KOPT-K1 (cell line): ENCODE results near the gene TTLL1.
"Not testable (repeated sequence)": the region's sequence is repeated elsewhere in the genome, so short reads cannot be mapped to it uniquely, and the experiment has no call there.

Experiments used
- H3K27ac ChIP-seq: fragments of 200-600 bp; sonication (generic); 2 replicates; pipeline ENCODE4 v1.5.1; 2016; ENCODE audit warnings: antibody characterized with exemption, mild to moderate bottlenecking, low read depth, low read length; ENCODE audit not compliant: poor library complexity, severe bottlenecking
- H3K36me3 ChIP-seq: fragments of 200-600 bp; sonication (generic); 2 replicates; pipeline ENCODE4 v1.5.1; 2017; ENCODE audit warnings: antibody characterized with exemption, mild to moderate bottlenecking, low read length, moderate library complexity; ENCODE audit not compliant: insufficient read depth
- H3K9me3 ChIP-seq: fragments of 200-600 bp; sonication (generic); 2 replicates; pipeline ENCODE4 v1.5.1; 2017; ENCODE audit warnings: antibody characterized with exemption, low read length, mild to moderate bottlenecking; ENCODE audit not compliant: insufficient read depth, poor library complexity, severe bottlenecking

The TTLL1 gene

GRCh38 chr22:43060183-43060582, 29.0 kb downstream of the TTLL1 start:
- Histone ChIP-seq H3K36me3 (no peaks in the 10 kb centered on the region), H3K27ac (no peak overlapping the region), H3K9me3 (no peaks in the 10 kb centered on the region)

GRCh38 chr22:43057641-43058040, 31.6 kb downstream of the TTLL1 start:
- Histone ChIP-seq H3K36me3 (no peaks in the 10 kb centered on the region), H3K27ac (no peak overlapping the region), H3K9me3 (no peaks in the 10 kb centered on the region)

GRCh38 chr22:43053176-43053575, 36.0 kb downstream of the TTLL1 start:
- no peak overlapping the region for H3K27ac ChIP-seq
- no peaks in the 10 kb centered on the region for H3K9me3 ChIP-seq
- H3K36me3 ChIP-seq: no peaks in the 10 kb centered on the region

- no peaks in the 10 kb centered on the region for H3K36me3 ChIP-seq
- H3K27ac ChIP-seq: no peak overlapping the region
Measured at GRCh38 chr22:43050995-43051394, 38.2 kb downstream of the TTLL1 start.

GRCh38 chr22:43047605-43048004, 41.6 kb downstream of the TTLL1 start:
- no peaks in the 10 kb centered on the region for H3K36me3 ChIP-seq
- no peaks in the 10 kb centered on the region for H3K9me3 ChIP-seq
- no peak overlapping the region for H3K27ac ChIP-seq

More at GRCh38 chr22:43050995-43051394, 38.2 kb downstream of the TTLL1 start:
- no peaks in the 10 kb centered on the region for H3K9me3 ChIP-seq

GRCh38 chr22:43044290-43044712, 44.9 kb downstream of the TTLL1 start:
- H3K27ac ChIP-seq: no peak overlapping the region
- no peaks in the 10 kb centered on the region for H3K36me3 ChIP-seq
- no peaks in the 10 kb centered on the region for H3K9me3 ChIP-seq

- H3K36me3 ChIP-seq: no peaks in the 10 kb centered on the region
- no peak overlapping the region for H3K27ac ChIP-seq
- H3K9me3 ChIP-seq: no peaks in the 10 kb centered on the region
Measured at GRCh38 chr22:43042101-43042780, 47.0 kb downstream of the TTLL1 start.

GRCh38 chr22:43039800-43040199, 49.4 kb downstream of the TTLL1 start:
- H3K27ac ChIP-seq: no peak overlapping the region
- no peaks in the 10 kb centered on the region for H3K9me3 ChIP-seq
- no peaks in the 10 kb centered on the region for H3K36me3 ChIP-seq

- no peak overlapping the region for H3K27ac ChIP-seq
- H3K36me3 ChIP-seq: no peaks in the 10 kb centered on the region
- H3K9me3 ChIP-seq: no peaks in the 10 kb centered on the region
Measured at GRCh38 chr22:43038325-43038724, 50.9 kb downstream of the TTLL1 start.

- H3K27ac ChIP-seq: no peak overlapping the region
- H3K36me3 ChIP-seq: no peaks in the 10 kb centered on the region
- H3K9me3 ChIP-seq: no peaks in the 10 kb centered on the region
Measured at GRCh38 chr22:43036282-43036829, 52.8 kb downstream of the TTLL1 start.

GRCh38 chr22:43035250-43035649, 53.9 kb downstream of the TTLL1 start:
- no peaks in the 10 kb centered on the region for H3K9me3 ChIP-seq
- no peak overlapping the region for H3K27ac ChIP-seq
- no peaks in the 10 kb centered on the region for H3K36me3 ChIP-seq

- Histone ChIP-seq H3K27ac (no peak overlapping the region), H3K36me3 (no peaks in the 10 kb centered on the region)
Measured at GRCh38 chr22:43031617-43032016, 57.6 kb downstream of the TTLL1 start.

GRCh38 chr22:43018615-43019014, 70.6 kb downstream of the TTLL1 start:
- Histone ChIP-seq H3K27ac (no peak overlapping the region), H3K36me3 (no peaks in the 10 kb centered on the region), H3K9me3 (no peaks in the 10 kb centered on the region)

More at GRCh38 chr22:43031617-43032016, 57.6 kb downstream of the TTLL1 start:
- no peaks in the 10 kb centered on the region for H3K9me3 ChIP-seq

GRCh38 chr22:43017525-43018460, 71.4 kb downstream of the TTLL1 start:
- no peaks in the 10 kb centered on the region for H3K9me3 ChIP-seq
- H3K36me3 ChIP-seq: no peaks in the 10 kb centered on the region
- no peak overlapping the region for H3K27ac ChIP-seq

GRCh38 chr22:43016150-43016549, 73.0 kb downstream of the TTLL1 start:
- H3K9me3 ChIP-seq, H3K27ac ChIP-seq, H3K36me3 ChIP-seq: not testable (repeated sequence)
